DOHH2 (cell line): Measurements from ENCODE around the gene MBIP.

Experiments
- EZH2phosphoT487 ChIP-seq: fragments of 200-600 bp; sonication (generic); IDR thresholded peaks from 2 replicates; pipeline ENCODE4 v1.6.1; 2017; ENCODE audit warnings: borderline replicate concordance, mild to moderate bottlenecking, antibody characterized with exemption, low read length, moderate library complexity, mixed read lengths
- TF ChIP-seq, protein P1 (sequence below): fragments of 200-600 bp; sonication (generic); IDR thresholded peaks from one replicate; pipeline ENCODE4 v1.5.1; 2014; ENCODE audit warnings: antibody characterized with exemption, mild to moderate bottlenecking, low read depth, low read length; ENCODE audit not compliant: poor library complexity, severe bottlenecking

DNA sequence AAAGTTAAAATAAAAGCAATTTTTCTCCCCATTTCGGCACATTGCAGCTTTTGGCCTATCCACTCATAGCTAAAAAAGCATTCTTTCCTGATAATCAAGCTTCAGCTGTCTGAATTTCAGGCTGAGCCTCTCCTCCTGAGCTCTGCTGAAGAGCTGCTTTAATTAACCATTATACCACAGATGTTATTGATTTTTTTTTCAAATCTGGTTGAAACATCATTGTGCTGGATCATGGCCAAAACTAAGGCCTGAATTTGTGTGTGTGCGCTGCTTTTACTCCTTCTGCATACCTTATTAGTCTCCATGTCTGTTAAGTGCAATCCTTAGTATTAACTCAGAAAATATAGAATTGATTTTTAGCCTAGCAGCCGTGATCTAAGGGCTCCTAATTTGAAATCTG is 52.3 kb downstream of the MBIP start:
- TF ChIP-seq, protein P1, sequence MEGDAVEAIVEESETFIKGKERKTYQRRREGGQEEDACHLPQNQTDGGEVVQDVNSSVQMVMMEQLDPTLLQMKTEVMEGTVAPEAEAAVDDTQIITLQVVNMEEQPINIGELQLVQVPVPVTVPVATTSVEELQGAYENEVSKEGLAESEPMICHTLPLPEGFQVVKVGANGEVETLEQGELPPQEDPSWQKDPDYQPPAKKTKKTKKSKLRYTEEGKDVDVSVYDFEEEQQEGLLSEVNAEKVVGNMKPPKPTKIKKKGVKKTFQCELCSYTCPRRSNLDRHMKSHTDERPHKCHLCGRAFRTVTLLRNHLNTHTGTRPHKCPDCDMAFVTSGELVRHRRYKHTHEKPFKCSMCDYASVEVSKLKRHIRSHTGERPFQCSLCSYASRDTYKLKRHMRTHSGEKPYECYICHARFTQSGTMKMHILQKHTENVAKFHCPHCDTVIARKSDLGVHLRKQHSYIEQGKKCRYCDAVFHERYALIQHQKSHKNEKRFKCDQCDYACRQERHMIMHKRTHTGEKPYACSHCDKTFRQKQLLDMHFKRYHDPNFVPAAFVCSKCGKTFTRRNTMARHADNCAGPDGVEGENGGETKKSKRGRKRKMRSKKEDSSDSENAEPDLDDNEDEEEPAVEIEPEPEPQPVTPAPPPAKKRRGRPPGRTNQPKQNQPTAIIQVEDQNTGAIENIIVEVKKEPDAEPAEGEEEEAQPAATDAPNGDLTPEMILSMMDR, result no peak
- no peak for TF ChIP-seq EZH2phosphoT487
